GM12891 (cell line): Measurements from ENCODE around the gene KCNQ5.
"Not testable (repeated sequence)": the region's sequence is repeated elsewhere in the genome, so short reads cannot be mapped to it uniquely, and the experiment has no call there.

ENCODE experiments used
- POLR2A ChIP-seq: IDR thresholded peaks from 2 replicates; pipeline ENCODE4 v1.6.1; 2011; ENCODE audit warnings: low read depth, low read length, control low read depth
- POLR2AphosphoS5 ChIP-seq: IDR thresholded peaks from 2 replicates; pipeline ENCODE4 v1.6.1; 2011; ENCODE audit warnings: low read depth, low read length, control low read depth
- TAF1 ChIP-seq: IDR thresholded peaks from 2 replicates; pipeline ENCODE4 v1.6.1; 2011; ENCODE audit warnings: low read depth, low read length, control low read depth

DNA sequence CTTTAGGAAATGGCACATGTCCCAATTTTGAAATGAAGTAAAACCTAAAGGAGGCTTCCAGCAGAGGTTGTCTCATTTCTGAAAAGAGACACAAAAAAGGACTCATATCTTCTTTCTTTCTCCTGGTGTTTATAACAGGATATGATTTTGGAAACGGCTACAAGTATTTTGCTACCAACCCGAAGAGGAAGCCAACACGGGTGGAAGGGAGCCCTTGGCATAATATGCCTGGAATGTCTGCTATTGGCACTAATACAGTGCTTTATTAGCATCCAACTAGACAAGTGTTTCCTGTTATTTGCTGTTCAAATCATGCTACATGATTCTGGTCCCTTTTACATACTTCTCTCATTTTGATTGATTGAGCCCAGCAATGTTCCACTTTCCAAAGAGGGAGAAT, 612.1 kb downstream of the KCNQ5 start:
- TF ChIP-seq TAF1, POLR2A, POLR2AphosphoS5: not testable (repeated sequence)
